HG02973 (cell line): Measurements from ENCODE around the gene KIAA1671.

Experiments
- ATAC-seq: cut with Tn5 transposase; IDR thresholded peaks from one replicate; pipeline ENCODE4 v1.9.1; 2021; ENCODE audit warnings: moderate library complexity; ENCODE audit not compliant: unreplicated experiment

The KIAA1671 gene

GRCh38 chr22:25061605-25062376 lies 109.3 kb downstream of the KIAA1671 start:
- no peak for ATAC-seq

- ATAC-seq: no peak
Measured at GRCh38 chr22:25062386-25063085, 110.0 kb downstream of the KIAA1671 start.

- ATAC-seq: no peak
Measured at GRCh38 chr22:25064894-25065560, 112.5 kb downstream of the KIAA1671 start.

GRCh38 chr22:25066861-25067435 lies 114.4 kb downstream of the KIAA1671 start:
- ATAC-seq: no peak

GRCh38 chr22:25067851-25068421 lies 115.4 kb downstream of the KIAA1671 start:
- ATAC-seq: no peak

- no peak for ATAC-seq
Measured at GRCh38 chr22:25068707-25069106, 116.2 kb downstream of the KIAA1671 start.

- no peak for ATAC-seq
Measured at GRCh38 chr22:25069426-25069757, 116.9 kb downstream of the KIAA1671 start.

GRCh38 chr22:25069758-25070481 lies 117.4 kb downstream of the KIAA1671 start:
- ATAC-seq: no peak

GRCh38 chr22:25070956-25071355 lies 118.4 kb downstream of the KIAA1671 start:
- no peak for ATAC-seq

- no peak for ATAC-seq
Measured at GRCh38 chr22:25071720-25072119, 119.2 kb downstream of the KIAA1671 start.

GRCh38 chr22:25072406-25072805 lies 119.9 kb downstream of the KIAA1671 start:
- no peak for ATAC-seq

GRCh38 chr22:25076336-25076735 lies 123.8 kb downstream of the KIAA1671 start:
- ATAC-seq: no peak

GRCh38 chr22:25077056-25077455 lies 124.5 kb downstream of the KIAA1671 start:
- no peak for ATAC-seq

GRCh38 chr22:25077964-25078363 lies 125.4 kb downstream of the KIAA1671 start:
- ATAC-seq: no peak

- ATAC-seq: no peak
Measured at GRCh38 chr22:25078591-25078990, 126.1 kb downstream of the KIAA1671 start.

- no peak for ATAC-seq
Measured at GRCh38 chr22:25080855-25081254, 128.3 kb downstream of the KIAA1671 start.

GRCh38 chr22:25081409-25081824 lies 128.9 kb downstream of the KIAA1671 start:
- no peak for ATAC-seq

- no peak for ATAC-seq
Measured at GRCh38 chr22:25082096-25082495, 129.6 kb downstream of the KIAA1671 start.

GRCh38 chr22:25083056-25083806 lies 130.7 kb downstream of the KIAA1671 start:
- no peak for ATAC-seq

GRCh38 chr22:25083807-25084200 lies 131.3 kb downstream of the KIAA1671 start:
- no peak for ATAC-seq
